H1 (cell line): ENCODE results near the gene RNASEH2A. TPM values are rescaled to one million over a fixed set of nuclear protein-coding genes. Genes with fewer than 3 reads are reported as not detected.

Experiments used
- FOSL1 ChIP-seq: IDR thresholded peaks from 2 replicates; pipeline ENCODE4 v1.6.1; 2011; ENCODE audit warnings: mild to moderate bottlenecking, low read depth, low read length, moderate library complexity; ENCODE audit not compliant: insufficient read depth
- POLR2AphosphoS5 ChIP-seq: IDR thresholded peaks from 2 replicates; pipeline ENCODE4 v1.6.1; 2011; ENCODE audit warnings: low read depth, low read length
- RBBP5 ChIP-seq: IDR thresholded peaks from 2 replicates; pipeline ENCODE4 v1.7.1; 2012; ENCODE audit warnings: low read depth, mild to moderate bottlenecking, inconsistent platforms, low read length, moderate library complexity, borderline replicate concordance
- RNF2 ChIP-seq: fragments of 200-900, 300-1000 bp; sonication (generic); IDR thresholded peaks from 2 replicates; pipeline ENCODE4 v1.7.1; 2016; ENCODE audit warnings: borderline replicate concordance, low read depth, mild to moderate bottlenecking, antibody characterized with exemption, low read length; ENCODE audit not compliant: poor library complexity, severe bottlenecking; ENCODE audit errors: missing control alignments
- SIRT6 ChIP-seq: IDR thresholded peaks from one replicate; pipeline ENCODE4 v1.7.1; 2012; ENCODE audit warnings: low read length, inconsistent platforms
- TAF7 ChIP-seq: optimal IDR thresholded peaks from 2 replicates; pipeline ENCODE3; 2011; ENCODE audit warnings: low read depth, mild to moderate bottlenecking, inconsistent platforms, low read length, moderate library complexity, borderline replicate concordance
- ZNF274 ChIP-seq: IDR thresholded peaks from 2 replicates; pipeline ENCODE4 v1.7.0; 2012; ENCODE audit warnings: low read length, borderline replicate concordance; ENCODE audit errors: extremely low read depth
- polyA plus RNA-seq, 7 experiments: library from polyadenylated mRNA; depleted of rRNA in 3 of 7; stranded (reverse) in 5 of 7; unstranded in 2 of 7; fragments of >200 nt in 5 of 7; fragments of 200-250 nt in 2 of 7; gene quantifications; 1 replicate in 5 of 7; 2 replicates in 1 of 7; 4 replicates in 1 of 7; pipeline versions ENCODE4 v1.2.1 to v1.2.3, GENCODE V29; 2011 to 2013; ENCODE audit warnings: missing spikeins in 2 of 7, mixed read lengths in 2 of 7
- total RNA-seq: library from RNA; stranded (reverse); fragmentation: NEBNext Ultra II Directional; extraction: Animal tissue kit (Norgen Biotek cat#: 25700); gene quantifications from 2 replicates; pipeline ENCODE4 v1.2.1, GENCODE V29; 2021
- TF ChIP-seq, protein P1 (sequence below): fragments of 300-600 bp; sonication (generic); IDR thresholded peaks from 2 replicates; pipeline ENCODE4 v1.7.1; 2012; ENCODE audit warnings: low read length, moderate library complexity, mild to moderate bottlenecking, inconsistent platforms; ENCODE audit not compliant: insufficient replicate concordance

Gene RNASEH2A
- total and polyA plus RNA-seq, 2 of the 8 experiments (the other 6 are each of a cell fraction or from before 2014, with no cell fraction given): 67.5 to 120 TPM

DNA sequence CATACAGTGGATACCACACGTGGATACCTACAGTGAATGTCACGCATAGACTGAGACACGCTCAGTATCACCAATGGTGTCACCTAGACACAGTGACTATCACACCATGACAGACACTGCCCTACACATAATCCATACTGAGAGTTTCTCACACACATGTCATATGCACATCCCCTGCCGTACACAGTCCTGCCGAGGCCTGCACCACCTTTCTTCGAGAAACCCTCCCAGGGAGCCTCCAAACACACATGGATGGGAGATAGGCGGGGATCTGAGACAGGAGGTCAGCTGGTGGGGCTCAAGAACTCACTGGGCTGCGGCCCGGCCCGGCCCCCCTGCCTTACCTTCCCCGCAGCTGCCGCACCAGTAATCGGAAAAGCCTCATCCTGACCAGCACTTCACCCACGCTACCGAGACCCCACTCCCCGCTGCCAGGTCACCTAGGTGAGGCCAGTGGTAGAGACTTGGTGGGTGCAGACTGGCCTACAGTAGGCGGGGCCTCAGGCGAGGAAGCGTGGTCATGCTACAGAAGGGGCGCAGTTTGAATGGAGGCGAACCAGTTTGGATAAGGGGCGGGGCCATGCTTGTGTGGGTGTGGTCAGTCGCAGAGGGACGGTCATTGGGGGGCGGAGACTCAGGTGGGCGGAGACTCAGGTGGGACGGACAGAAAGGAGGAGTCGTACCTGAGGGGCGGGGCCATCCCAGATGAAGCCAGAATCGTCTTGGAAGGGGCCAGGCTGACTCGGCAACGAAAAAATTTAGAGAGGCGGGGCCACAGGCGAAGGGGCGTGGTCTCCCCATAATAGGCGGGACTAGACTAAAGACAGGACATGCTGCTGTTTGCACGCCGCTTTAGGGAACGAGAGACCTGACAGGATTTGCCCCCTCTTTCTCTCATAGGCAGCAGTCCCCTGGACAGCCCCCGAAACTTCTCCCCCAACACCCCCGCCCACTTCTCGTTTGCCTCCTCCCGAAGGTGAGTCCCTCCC is 34.0 kb downstream of the RNASEH2A start (continued):
- TF ChIP-seq ZNF274 (no peak), TAF7 (no peak), RBBP5 (no peak), POLR2AphosphoS5 (peak; percentile 38; the same call in 1 of the 2 replicates), SIRT6 (no peak), RNF2 (no peak), FOSL1 (no peak)
- TF ChIP-seq, protein P1, sequence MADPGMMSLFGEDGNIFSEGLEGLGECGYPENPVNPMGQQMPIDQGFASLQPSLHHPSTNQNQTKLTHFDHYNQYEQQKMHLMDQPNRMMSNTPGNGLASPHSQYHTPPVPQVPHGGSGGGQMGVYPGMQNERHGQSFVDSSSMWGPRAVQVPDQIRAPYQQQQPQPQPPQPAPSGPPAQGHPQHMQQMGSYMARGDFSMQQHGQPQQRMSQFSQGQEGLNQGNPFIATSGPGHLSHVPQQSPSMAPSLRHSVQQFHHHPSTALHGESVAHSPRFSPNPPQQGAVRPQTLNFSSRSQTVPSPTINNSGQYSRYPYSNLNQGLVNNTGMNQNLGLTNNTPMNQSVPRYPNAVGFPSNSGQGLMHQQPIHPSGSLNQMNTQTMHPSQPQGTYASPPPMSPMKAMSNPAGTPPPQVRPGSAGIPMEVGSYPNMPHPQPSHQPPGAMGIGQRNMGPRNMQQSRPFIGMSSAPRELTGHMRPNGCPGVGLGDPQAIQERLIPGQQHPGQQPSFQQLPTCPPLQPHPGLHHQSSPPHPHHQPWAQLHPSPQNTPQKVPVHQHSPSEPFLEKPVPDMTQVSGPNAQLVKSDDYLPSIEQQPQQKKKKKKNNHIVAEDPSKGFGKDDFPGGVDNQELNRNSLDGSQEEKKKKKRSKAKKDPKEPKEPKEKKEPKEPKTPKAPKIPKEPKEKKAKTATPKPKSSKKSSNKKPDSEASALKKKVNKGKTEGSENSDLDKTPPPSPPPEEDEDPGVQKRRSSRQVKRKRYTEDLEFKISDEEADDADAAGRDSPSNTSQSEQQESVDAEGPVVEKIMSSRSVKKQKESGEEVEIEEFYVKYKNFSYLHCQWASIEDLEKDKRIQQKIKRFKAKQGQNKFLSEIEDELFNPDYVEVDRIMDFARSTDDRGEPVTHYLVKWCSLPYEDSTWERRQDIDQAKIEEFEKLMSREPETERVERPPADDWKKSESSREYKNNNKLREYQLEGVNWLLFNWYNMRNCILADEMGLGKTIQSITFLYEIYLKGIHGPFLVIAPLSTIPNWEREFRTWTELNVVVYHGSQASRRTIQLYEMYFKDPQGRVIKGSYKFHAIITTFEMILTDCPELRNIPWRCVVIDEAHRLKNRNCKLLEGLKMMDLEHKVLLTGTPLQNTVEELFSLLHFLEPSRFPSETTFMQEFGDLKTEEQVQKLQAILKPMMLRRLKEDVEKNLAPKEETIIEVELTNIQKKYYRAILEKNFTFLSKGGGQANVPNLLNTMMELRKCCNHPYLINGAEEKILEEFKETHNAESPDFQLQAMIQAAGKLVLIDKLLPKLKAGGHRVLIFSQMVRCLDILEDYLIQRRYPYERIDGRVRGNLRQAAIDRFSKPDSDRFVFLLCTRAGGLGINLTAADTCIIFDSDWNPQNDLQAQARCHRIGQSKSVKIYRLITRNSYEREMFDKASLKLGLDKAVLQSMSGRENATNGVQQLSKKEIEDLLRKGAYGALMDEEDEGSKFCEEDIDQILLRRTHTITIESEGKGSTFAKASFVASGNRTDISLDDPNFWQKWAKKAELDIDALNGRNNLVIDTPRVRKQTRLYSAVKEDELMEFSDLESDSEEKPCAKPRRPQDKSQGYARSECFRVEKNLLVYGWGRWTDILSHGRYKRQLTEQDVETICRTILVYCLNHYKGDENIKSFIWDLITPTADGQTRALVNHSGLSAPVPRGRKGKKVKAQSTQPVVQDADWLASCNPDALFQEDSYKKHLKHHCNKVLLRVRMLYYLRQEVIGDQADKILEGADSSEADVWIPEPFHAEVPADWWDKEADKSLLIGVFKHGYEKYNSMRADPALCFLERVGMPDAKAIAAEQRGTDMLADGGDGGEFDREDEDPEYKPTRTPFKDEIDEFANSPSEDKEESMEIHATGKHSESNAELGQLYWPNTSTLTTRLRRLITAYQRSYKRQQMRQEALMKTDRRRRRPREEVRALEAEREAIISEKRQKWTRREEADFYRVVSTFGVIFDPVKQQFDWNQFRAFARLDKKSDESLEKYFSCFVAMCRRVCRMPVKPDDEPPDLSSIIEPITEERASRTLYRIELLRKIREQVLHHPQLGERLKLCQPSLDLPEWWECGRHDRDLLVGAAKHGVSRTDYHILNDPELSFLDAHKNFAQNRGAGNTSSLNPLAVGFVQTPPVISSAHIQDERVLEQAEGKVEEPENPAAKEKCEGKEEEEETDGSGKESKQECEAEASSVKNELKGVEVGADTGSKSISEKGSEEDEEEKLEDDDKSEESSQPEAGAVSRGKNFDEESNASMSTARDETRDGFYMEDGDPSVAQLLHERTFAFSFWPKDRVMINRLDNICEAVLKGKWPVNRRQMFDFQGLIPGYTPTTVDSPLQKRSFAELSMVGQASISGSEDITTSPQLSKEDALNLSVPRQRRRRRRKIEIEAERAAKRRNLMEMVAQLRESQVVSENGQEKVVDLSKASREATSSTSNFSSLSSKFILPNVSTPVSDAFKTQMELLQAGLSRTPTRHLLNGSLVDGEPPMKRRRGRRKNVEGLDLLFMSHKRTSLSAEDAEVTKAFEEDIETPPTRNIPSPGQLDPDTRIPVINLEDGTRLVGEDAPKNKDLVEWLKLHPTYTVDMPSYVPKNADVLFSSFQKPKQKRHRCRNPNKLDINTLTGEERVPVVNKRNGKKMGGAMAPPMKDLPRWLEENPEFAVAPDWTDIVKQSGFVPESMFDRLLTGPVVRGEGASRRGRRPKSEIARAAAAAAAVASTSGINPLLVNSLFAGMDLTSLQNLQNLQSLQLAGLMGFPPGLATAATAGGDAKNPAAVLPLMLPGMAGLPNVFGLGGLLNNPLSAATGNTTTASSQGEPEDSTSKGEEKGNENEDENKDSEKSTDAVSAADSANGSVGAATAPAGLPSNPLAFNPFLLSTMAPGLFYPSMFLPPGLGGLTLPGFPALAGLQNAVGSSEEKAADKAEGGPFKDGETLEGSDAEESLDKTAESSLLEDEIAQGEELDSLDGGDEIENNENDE: no peak
